ENCODE measurements around the gene TRAPPC10. TPM values are rescaled to one million over a fixed set of nuclear protein-coding genes. Genes with fewer than 3 reads are reported as not detected.
"Not testable (repeated sequence)": the region's sequence is repeated elsewhere in the genome, so short reads cannot be mapped to it uniquely, and the experiment has no call there.

The TRAPPC10 gene
- total RNA-seq, 4 donors from 2014 or later = 26.0 to 40.3 (median 30.9) TPM

- not testable (repeated sequence) for TF ChIP-seq CTCF (IDR thresholded peaks at IDR 0.05; ENCODE audit: low read depth)
Observed at GRCh38 chr21:44107026-44107501, 95.0 kb downstream of the TRAPPC10 start, which contains the start of gene PWP2. PWP2 (plus strand) TSS chr21:44107399; CDS start chr21:44107417, 18 bp downstream.

Small RNA genes lying within 50 kb of the gene (small RNA-seq; reads per million reads assigned to genes)
- not detected for gene RNU6-1150P

Other genes with a start within 250 kb of the TRAPPC10 start
- 10 to 100 TPM; 14.5 to 61.4 (median 34.9) TPM for gene CSTB, start 236.0 kb upstream of the TRAPPC10 start, total RNA-seq
- 10 to 100 TPM in 3 of 4 donors, 1 to 10 TPM in 1; 8.2 to 21.4 (median 17.0) TPM for gene RRP1, start 222.7 kb upstream of the TRAPPC10 start, total RNA-seq
- 10 to 100 TPM; 29.7 to 66.5 (median 33.8) TPM for gene AGPAT3, start 147.1 kb upstream of the TRAPPC10 start, total RNA-seq
- gene PWP2, start 95.1 kb downstream of the TRAPPC10 start, total RNA-seq = 10 to 100 TPM in 2 of 4 donors, 1 to 10 TPM in 2; 3.9 to 13.4 (median 9.4) TPM
- gene GATD3, start 121.4 kb downstream of the TRAPPC10 start, total RNA-seq = 10 to 100 TPM in 3 of 4 donors, 1 to 10 TPM in 1; 5.6 to 97.2 (median 16.4) TPM
- 1 to 10 TPM; 1.3 to 2.4 (median 1.7) TPM for gene ICOSLG, start 228.6 kb downstream of the TRAPPC10 start, total RNA-seq
- gene DNMT3L, start 249.6 kb downstream of the TRAPPC10 start, total RNA-seq = not detected

Data from subcutaneous adipose tissue (tissue), 4 donors.